ENCODE data around the gene RUNX3. TPM values are rescaled to one million over a fixed set of nuclear protein-coding genes. Genes with fewer than 3 reads are reported as not detected.

RUNX3 gene
- total and polyA plus RNA-seq, 2 donors (not counting 1 experiment from before 2014, with no cell fraction given): 0.48 to 0.66 TPM

DNA sequence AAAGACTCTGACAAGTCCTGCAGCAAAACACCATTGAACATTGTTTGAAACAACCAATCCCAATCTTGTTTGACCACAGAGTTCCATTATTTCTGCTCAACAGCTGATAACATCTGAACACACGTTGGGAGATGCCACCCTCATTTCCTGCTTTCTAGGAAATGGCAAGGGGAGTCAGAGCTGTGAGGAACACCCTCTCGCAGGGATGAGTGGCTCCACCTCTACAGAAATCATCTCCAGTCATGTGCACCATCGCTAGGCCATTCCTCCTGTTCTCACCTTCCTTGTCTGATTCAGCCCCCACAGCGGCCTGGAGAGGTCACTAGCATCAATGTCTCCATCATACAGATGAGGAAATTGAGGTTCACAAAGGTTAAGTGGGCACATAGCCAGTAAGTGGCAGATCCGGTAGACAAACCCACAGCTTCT is 22.4 kb upstream of the RUNX3 start:
- H3K4me2 ChIP-seq (ENCODE audit: extremely low read depth, insufficient read depth, low read length): no peak overlapping the region
- no peaks in the 10 kb centered on the region for H3K4me1 ChIP-seq (ENCODE audit: control insufficient read depth, extremely low read depth, insufficient read depth, low read length)

DNA sequence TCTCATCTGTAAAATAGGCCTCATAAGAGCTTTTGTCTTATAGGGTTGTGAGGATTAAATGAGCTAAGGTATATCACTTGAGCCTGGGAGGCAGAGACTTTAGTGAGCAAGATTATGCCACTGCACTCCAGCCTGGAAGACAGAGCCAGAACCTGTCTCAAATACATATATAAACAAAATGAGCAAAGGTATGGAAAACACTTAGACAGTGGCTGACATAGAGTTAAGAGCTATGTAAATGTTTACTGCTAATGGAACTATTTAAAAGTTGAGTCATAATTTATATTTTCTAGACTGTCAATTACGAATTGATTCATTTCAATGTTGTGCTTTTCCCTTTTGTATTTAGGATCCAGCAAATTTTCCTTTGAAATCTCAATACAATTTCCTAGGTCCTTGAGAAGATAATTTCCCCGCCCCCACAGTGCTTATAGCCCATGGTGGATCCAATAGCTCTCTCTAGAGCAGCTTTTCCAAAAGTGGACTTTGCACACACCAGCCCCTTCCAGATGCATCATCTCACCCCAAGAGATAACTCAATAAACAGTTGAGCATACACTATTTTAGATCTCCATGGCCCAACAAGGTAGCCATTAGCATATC is 21.8 kb upstream of the RUNX3 start:
- Histone ChIP-seq H3K4me2 (ENCODE audit: extremely low read depth, insufficient read depth, low read length) (no peak overlapping the region), H3K27ac (ENCODE audit: insufficient read depth, low read length) (no peak overlapping the region), H3K36me3 (ENCODE audit: control insufficient read depth, insufficient read depth, low read length) (no peaks in the 10 kb centered on the region), H3K79me2 (ENCODE audit: control insufficient read depth, insufficient read depth, low read length) (no peaks in the 10 kb centered on the region), H2AFZ (ENCODE audit: low read length) (no peak overlapping the region), H3K4me3 (replicated peaks in 1 of 4; ENCODE audit: control extremely low read depth in 1 of 4, insufficient read depth in 1 of 4, low read depth in 3 of 4, low read length in 4 of 4) (no peak overlapping the region), H3K4me1 (ENCODE audit: control insufficient read depth, extremely low read depth, insufficient read depth, low read length) (no peaks in the 10 kb centered on the region), H3K9me3 (ENCODE audit: control insufficient read depth, insufficient read depth, low read depth, low read length) (no peaks in the 10 kb centered on the region), H4K20me1 (ENCODE audit: control insufficient read depth, extremely low read depth, insufficient read depth, low read length) (no peaks in the 10 kb centered on the region), H3K27me3 (ENCODE audit: control insufficient read depth, insufficient read depth, low read length) (no peaks in the 10 kb centered on the region), H3K9ac (ENCODE audit: insufficient read depth, low read length) (no peak overlapping the region)
- TF ChIP-seq, protein P1, sequence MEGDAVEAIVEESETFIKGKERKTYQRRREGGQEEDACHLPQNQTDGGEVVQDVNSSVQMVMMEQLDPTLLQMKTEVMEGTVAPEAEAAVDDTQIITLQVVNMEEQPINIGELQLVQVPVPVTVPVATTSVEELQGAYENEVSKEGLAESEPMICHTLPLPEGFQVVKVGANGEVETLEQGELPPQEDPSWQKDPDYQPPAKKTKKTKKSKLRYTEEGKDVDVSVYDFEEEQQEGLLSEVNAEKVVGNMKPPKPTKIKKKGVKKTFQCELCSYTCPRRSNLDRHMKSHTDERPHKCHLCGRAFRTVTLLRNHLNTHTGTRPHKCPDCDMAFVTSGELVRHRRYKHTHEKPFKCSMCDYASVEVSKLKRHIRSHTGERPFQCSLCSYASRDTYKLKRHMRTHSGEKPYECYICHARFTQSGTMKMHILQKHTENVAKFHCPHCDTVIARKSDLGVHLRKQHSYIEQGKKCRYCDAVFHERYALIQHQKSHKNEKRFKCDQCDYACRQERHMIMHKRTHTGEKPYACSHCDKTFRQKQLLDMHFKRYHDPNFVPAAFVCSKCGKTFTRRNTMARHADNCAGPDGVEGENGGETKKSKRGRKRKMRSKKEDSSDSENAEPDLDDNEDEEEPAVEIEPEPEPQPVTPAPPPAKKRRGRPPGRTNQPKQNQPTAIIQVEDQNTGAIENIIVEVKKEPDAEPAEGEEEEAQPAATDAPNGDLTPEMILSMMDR (conservative IDR thresholded peaks at IDR 0.05 in 1 of 2, IDR thresholded peaks at IDR 0.05 in 1 of 2; ENCODE audit: low read depth in 1 of 2, low read length in 2 of 2): no peak
- no peak for TF ChIP-seq EZH2 (IDR thresholded peaks at IDR 0.05; ENCODE audit: low read length, missing control alignments)
- DNase-seq (ENCODE audit: low read depth in 2 of 2): no peak

More for the DNA sequence above, 22.4 kb upstream of the RUNX3 start:
- Histone ChIP-seq H2AFZ (ENCODE audit: low read length) (no peak overlapping the region), H3K27ac (ENCODE audit: insufficient read depth, low read length) (no peak overlapping the region), H3K9me3 (ENCODE audit: control insufficient read depth, insufficient read depth, low read depth, low read length) (no peaks in the 10 kb centered on the region), H3K79me2 (ENCODE audit: control insufficient read depth, insufficient read depth, low read length) (no peaks in the 10 kb centered on the region), H3K36me3 (ENCODE audit: control insufficient read depth, insufficient read depth, low read length) (no peaks in the 10 kb centered on the region), H3K9ac (ENCODE audit: insufficient read depth, low read length) (no peak overlapping the region), H3K4me3 (replicated peaks in 1 of 4; ENCODE audit: control extremely low read depth in 1 of 4, insufficient read depth in 1 of 4, low read depth in 3 of 4, low read length in 4 of 4) (no peak overlapping the region), H4K20me1 (ENCODE audit: control insufficient read depth, extremely low read depth, insufficient read depth, low read length) (no peaks in the 10 kb centered on the region), H3K27me3 (ENCODE audit: control insufficient read depth, insufficient read depth, low read length) (no peaks in the 10 kb centered on the region)
- DNase-seq (ENCODE audit: low read depth in 2 of 2): no peak
- no peak for TF ChIP-seq EZH2 (IDR thresholded peaks at IDR 0.05; ENCODE audit: low read length, missing control alignments)
- TF ChIP-seq, protein P1 (conservative IDR thresholded peaks at IDR 0.05 in 1 of 2, IDR thresholded peaks at IDR 0.05 in 1 of 2; ENCODE audit: low read depth in 1 of 2, low read length in 2 of 2): no peak

DNA sequence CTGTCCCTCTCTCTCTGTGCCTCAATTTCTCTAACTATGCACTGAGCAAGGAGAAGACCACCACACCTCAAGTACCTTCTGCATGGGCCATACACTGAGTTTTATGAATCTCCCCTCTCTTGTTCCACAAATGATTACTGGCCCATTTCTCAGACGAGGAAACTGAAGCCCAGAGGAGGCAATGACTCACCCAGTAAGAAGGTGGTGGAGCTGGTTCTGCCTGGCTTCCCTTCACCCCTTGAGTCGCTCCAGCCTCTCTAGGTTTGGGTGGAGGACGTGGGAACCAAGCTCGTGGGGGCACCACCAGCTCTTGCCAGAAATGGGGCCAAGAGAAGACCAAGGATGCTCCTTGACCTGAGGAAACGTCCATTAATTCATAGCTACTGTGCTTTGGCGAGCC is 21.3 kb upstream of the RUNX3 start:
- Histone ChIP-seq H3K4me3 (replicated peaks in 1 of 4; ENCODE audit: control extremely low read depth in 1 of 4, insufficient read depth in 1 of 4, low read depth in 3 of 4, low read length in 4 of 4) (no peak overlapping the region), H3K79me2 (ENCODE audit: control insufficient read depth, insufficient read depth, low read length) (no peaks in the 10 kb centered on the region), H3K36me3 (ENCODE audit: control insufficient read depth, insufficient read depth, low read length) (no peaks in the 10 kb centered on the region), H2AFZ (ENCODE audit: low read length) (no peak overlapping the region), H3K27me3 (ENCODE audit: control insufficient read depth, insufficient read depth, low read length) (no peaks in the 10 kb centered on the region), H3K9me3 (ENCODE audit: control insufficient read depth, insufficient read depth, low read depth, low read length) (no peaks in the 10 kb centered on the region), H3K4me2 (ENCODE audit: extremely low read depth, insufficient read depth, low read length) (no peak overlapping the region), H3K27ac (ENCODE audit: insufficient read depth, low read length) (no peak overlapping the region), H3K9ac (ENCODE audit: insufficient read depth, low read length) (no peak overlapping the region), H4K20me1 (ENCODE audit: control insufficient read depth, extremely low read depth, insufficient read depth, low read length) (no peaks in the 10 kb centered on the region), H3K4me1 (ENCODE audit: control insufficient read depth, extremely low read depth, insufficient read depth, low read length) (no peaks in the 10 kb centered on the region)
- no peak for DNase-seq (ENCODE audit: low read depth in 2 of 2)
- TF ChIP-seq, protein P1 (conservative IDR thresholded peaks at IDR 0.05 in 1 of 2, IDR thresholded peaks at IDR 0.05 in 1 of 2; ENCODE audit: low read depth in 1 of 2, low read length in 2 of 2): no peak
- no peak for TF ChIP-seq EZH2 (IDR thresholded peaks at IDR 0.05; ENCODE audit: low read length, missing control alignments)

Data from fibroblast of lung (primary cell).